ENCODE measurements around the gene PTPRG.
"Not testable (repeated sequence)": the region's sequence is repeated elsewhere in the genome, so short reads cannot be mapped to it uniquely, and the experiment has no call there.

The PTPRG gene

GRCh38 chr3:61727435-61727834 is 166.1 kb downstream of the PTPRG start:
- DNase-seq = no peak

GRCh38 chr3:61729038-61729634 is 167.8 kb downstream of the PTPRG start:
- no peak for DNase-seq

- DNase-seq = no peak
Measured at GRCh38 chr3:61730056-61730455, 168.7 kb downstream of the PTPRG start.

- DNase-seq = no peak
Measured at GRCh38 chr3:61730577-61731231, 169.3 kb downstream of the PTPRG start.

- DNase-seq = no peak
Measured at GRCh38 chr3:61733000-61733399, 171.6 kb downstream of the PTPRG start.

GRCh38 chr3:61733876-61734275 is 172.5 kb downstream of the PTPRG start:
- no peak for DNase-seq

GRCh38 chr3:61734749-61735686 is 173.6 kb downstream of the PTPRG start:
- no peak for DNase-seq

GRCh38 chr3:61736506-61736905 is 175.1 kb downstream of the PTPRG start:
- DNase-seq = no peak

- no peak for DNase-seq
Measured at GRCh38 chr3:61739640-61740039, 178.3 kb downstream of the PTPRG start.

GRCh38 chr3:61740494-61740893 is 179.1 kb downstream of the PTPRG start:
- no peak for DNase-seq

- DNase-seq = no peak
Measured at GRCh38 chr3:61741551-61741950, 180.2 kb downstream of the PTPRG start.

GRCh38 chr3:61742006-61742405 is 180.6 kb downstream of the PTPRG start:
- DNase-seq = no peak

- DNase-seq = no peak
Measured at GRCh38 chr3:61743067-61743466, 181.7 kb downstream of the PTPRG start.

- no peak for DNase-seq
Measured at GRCh38 chr3:61743686-61744242, 182.4 kb downstream of the PTPRG start.

- DNase-seq = no peak
Measured at GRCh38 chr3:61748288-61748687, 186.9 kb downstream of the PTPRG start.

GRCh38 chr3:61750766-61751165 is 189.4 kb downstream of the PTPRG start:
- DNase-seq = no peak

- DNase-seq = no peak
Measured at GRCh38 chr3:61758839-61759238, 197.5 kb downstream of the PTPRG start.

- not testable (repeated sequence) for DNase-seq
Measured at GRCh38 chr3:61760783-61761182, 199.4 kb downstream of the PTPRG start.

- no peak for DNase-seq
Measured at GRCh38 chr3:61761694-61762430, 200.5 kb downstream of the PTPRG start.

GRCh38 chr3:61765157-61765876 is 203.9 kb downstream of the PTPRG start:
- no peak for DNase-seq

GRCh38 chr3:61768284-61769037 is 207.1 kb downstream of the PTPRG start:
- DNase-seq = no peak
